Neuronal stem cell (in vitro differentiated cells): ENCODE measurements around the gene FAM219A.

Source experiments
- DNase-seq: peaks from one replicate; pipeline ENCODE4 v3.0.0-alpha.2; 2013; ENCODE audit warnings: low spot score
- H2AFZ ChIP-seq: one replicate; pipeline ENCODE4 v1.6.1; 2013; ENCODE audit warnings: mild to moderate bottlenecking, low read length, inconsistent platforms
- H2AK5ac ChIP-seq: 2 replicates; pipeline ENCODE4 v1.6.1; 2013; ENCODE audit warnings: low read depth, mild to moderate bottlenecking, inconsistent platforms, low read length, moderate library complexity, mixed read lengths
- H2BK120ac ChIP-seq: 2 replicates; pipeline ENCODE4 v1.6.1; 2013; ENCODE audit warnings: low read depth, mild to moderate bottlenecking, inconsistent platforms, low read length, moderate library complexity, mixed read lengths
- H2BK12ac ChIP-seq: one replicate; pipeline ENCODE4 v1.6.1; 2013; ENCODE audit warnings: low read length, inconsistent platforms
- H2BK15ac ChIP-seq: 2 replicates; pipeline ENCODE4 v1.6.1; 2013; ENCODE audit warnings: mild to moderate bottlenecking, low read length, inconsistent platforms, mixed read lengths
- H2BK5ac ChIP-seq: one replicate; pipeline ENCODE4 v1.6.1; 2013; ENCODE audit warnings: inconsistent platforms, mild to moderate bottlenecking, low read length, moderate library complexity
- H3K14ac ChIP-seq: one replicate; pipeline ENCODE4 v1.6.1; 2013; ENCODE audit warnings: low read length, inconsistent platforms
- H3K18ac ChIP-seq: 2 replicates; pipeline ENCODE4 v1.6.1; 2013; ENCODE audit warnings: low read length, inconsistent platforms
- H3K23ac ChIP-seq: 2 replicates; pipeline ENCODE4 v1.6.1; 2013; ENCODE audit warnings: low read depth, mild to moderate bottlenecking, mixed read lengths, low read length, inconsistent platforms; ENCODE audit not compliant: poor library complexity
- H3K27ac ChIP-seq: replicated peaks from 3 replicates; pipeline ENCODE4 v1.5.1; 2013; ENCODE audit warnings: low read length, inconsistent platforms
- H3K27me3 ChIP-seq, 3 experiments: 2 replicates each; pipeline ENCODE4 v1.6.1; 2013; ENCODE audit warnings: low read length in 3 of 3, mild to moderate bottlenecking in 2 of 3, inconsistent platforms in 1 of 3, low read depth in 1 of 3, mixed read lengths in 1 of 3, moderate library complexity in 1 of 3; ENCODE audit not compliant: control insufficient read depth in 3 of 3, insufficient read depth in 3 of 3
- H3K36me3 ChIP-seq, 2 donors: replicated peaks in 1 of 2; 2 replicates each; pipeline ENCODE4 v1.6.1; 2013; ENCODE audit warnings: low read length in 2 of 2; ENCODE audit not compliant: control insufficient read depth in 2 of 2, insufficient read depth in 2 of 2
- H3K4ac ChIP-seq: 2 replicates; pipeline ENCODE4 v1.6.1; 2013; ENCODE audit warnings: inconsistent platforms, mild to moderate bottlenecking, low read length, moderate library complexity
- H3K4me1 ChIP-seq, 2 donors: 1 replicate in 1 of 2; 2 replicates in 1 of 2; pipeline ENCODE4 v1.6.1; 2013; ENCODE audit warnings: low read length in 2 of 2, low read depth in 1 of 2; ENCODE audit not compliant: control insufficient read depth in 2 of 2, insufficient read depth in 1 of 2
- H3K4me2 ChIP-seq: one replicate; pipeline ENCODE4 v1.6.1; 2013; ENCODE audit warnings: mild to moderate bottlenecking, low read length, inconsistent platforms; ENCODE audit not compliant: insufficient read depth, poor library complexity, severe bottlenecking
- H3K4me3 ChIP-seq, 2 donors: 2 replicates each; pipeline ENCODE4 v1.5.1; 2013; ENCODE audit warnings: low read length in 2 of 2, mild to moderate bottlenecking in 2 of 2, inconsistent platforms in 1 of 2, moderate library complexity in 1 of 2
- H3K79me1 ChIP-seq: one replicate; pipeline ENCODE4 v1.6.1; 2013; ENCODE audit warnings: low read depth, mild to moderate bottlenecking, inconsistent platforms, low read length, moderate library complexity
- H3K9ac ChIP-seq: one replicate; pipeline ENCODE4 v1.6.1; 2013; ENCODE audit warnings: mild to moderate bottlenecking, low read depth, low read length, inconsistent platforms; ENCODE audit not compliant: poor library complexity
- H3K9me3 ChIP-seq, 2 donors: replicated peaks in 1 of 2; 2 replicates each; pipeline versions ENCODE3 to v1.6.1; 2013; ENCODE audit warnings: low read length in 2 of 2, mild to moderate bottlenecking in 2 of 2, inconsistent platforms in 1 of 2, low read depth in 1 of 2, mixed read lengths in 1 of 2, moderate library complexity in 1 of 2; ENCODE audit not compliant: control insufficient read depth in 2 of 2, insufficient read depth in 1 of 2
- H4K8ac ChIP-seq: one replicate; pipeline ENCODE4 v1.6.1; 2013; ENCODE audit warnings: low read depth, mild to moderate bottlenecking, inconsistent platforms, low read length, moderate library complexity
- H4K91ac ChIP-seq: one replicate; pipeline ENCODE4 v1.6.1; 2013; ENCODE audit warnings: low read length, low read depth, mild to moderate bottlenecking, inconsistent platforms; ENCODE audit not compliant: poor library complexity
- WGBS, 2 donors: extraction: QIAGEN DNeasy Blood & Tissue Kit; methylation state at CpG; one replicate each; pipeline ENCODE4 v1.1.7; 2013; ENCODE audit warnings: missing lambda C conversion rate in 2 of 2, mixed read lengths in 1 of 2; ENCODE audit not compliant: insufficient read length in 2 of 2, insufficient replicate concordance in 1 of 2; ENCODE audit errors: extremely low coverage in 2 of 2; 5-methylcytosine and 5-hydroxymethylcytosine counted together

FAM219A gene

GRCh38 chr9:34498553-34498952 is 40.2 kb upstream of the FAM219A start:
- Histone ChIP-seq H3K18ac (no peak overlapping the region), H3K79me1 (no peaks in the 10 kb centered on the region), H3K27me3 (no peaks in the 10 kb centered on the region), H4K8ac (no peak overlapping the region), H2BK15ac (no peak overlapping the region), H2AFZ (no peak overlapping the region), H3K36me3 (no peaks in the 10 kb centered on the region), H3K4ac (no peak overlapping the region), H3K4me2 (no peak overlapping the region), H2BK120ac (no peak overlapping the region), H2BK5ac (no peak overlapping the region), H3K9ac (no peak overlapping the region), H2BK12ac (no peak overlapping the region), H2AK5ac (no peak overlapping the region), H3K9me3 (no peaks in the 10 kb centered on the region), H3K4me3 (no peak overlapping the region), H3K4me1 (peaks cover 0 to 32% of the 10 kb centered on the region in 2 donors), H4K91ac (no peak overlapping the region), H3K27ac (no peak overlapping the region), H3K23ac (no peak overlapping the region), H3K14ac (no peak overlapping the region)
- no CpG with 5 or more reads among the region's 3 CpGs for WGBS, 2 donors
- DNase-seq, result no peak

- Histone ChIP-seq H2BK5ac (no peak overlapping the region), H3K23ac (no peak overlapping the region), H2BK15ac (no peak overlapping the region), H3K79me1 (no peaks in the 10 kb centered on the region), H2BK120ac (no peak overlapping the region), H3K18ac (no peak overlapping the region), H3K36me3 (no peaks in the 10 kb centered on the region), H4K8ac (no peak overlapping the region), H3K4me2 (no peak overlapping the region), H3K4me3 (no peak overlapping the region), H4K91ac (no peak overlapping the region), H3K27ac (no peak overlapping the region), H3K4ac (no peak overlapping the region), H2AK5ac (no peak overlapping the region), H3K9me3 (no peaks in the 10 kb centered on the region), H3K4me1 (peaks cover 0 to 23% of the 10 kb centered on the region in 2 donors), H2AFZ (no peak overlapping the region), H3K9ac (no peak overlapping the region), H2BK12ac (no peak overlapping the region), H3K27me3 (no peaks in the 10 kb centered on the region), H3K14ac (no peak overlapping the region)
- WGBS, 2 donors, result no CpG with 5 or more reads among the region's 6 CpGs
- DNase-seq, result no peak
These were observed 37.9 kb upstream of the FAM219A start for GRCh38 chr9:34496149-34496712.

GRCh38 chr9:34493972-34494535 is 35.7 kb upstream of the FAM219A start:
- H4K91ac ChIP-seq, result no peak overlapping the region
- H3K36me3 ChIP-seq, result no peaks in the 10 kb centered on the region
- no peak overlapping the region for H2BK5ac ChIP-seq
- H3K14ac ChIP-seq, result no peak overlapping the region
- no CpG with 5 or more reads among the region's 8 CpGs for WGBS, 2 donors
- H2AFZ ChIP-seq, result no peak overlapping the region
- no peak overlapping the region for H2BK120ac ChIP-seq
- no peak overlapping the region for H2BK12ac ChIP-seq
- H3K9me3 ChIP-seq, result no peaks in the 10 kb centered on the region
- H3K27ac ChIP-seq, result no peak overlapping the region
- H3K23ac ChIP-seq, result no peak overlapping the region
- no peak overlapping the region for H4K8ac ChIP-seq
- peak; percentile 70 for DNase-seq
- no peak overlapping the region for H3K4me3 ChIP-seq
- H3K4ac ChIP-seq, result no peak overlapping the region
- no peaks in the 10 kb centered on the region for H3K27me3 ChIP-seq
- no peak overlapping the region for H3K9ac ChIP-seq
- H2AK5ac ChIP-seq, result no peak overlapping the region
- no peak overlapping the region for H2BK15ac ChIP-seq
- no peak overlapping the region for H3K18ac ChIP-seq
- H3K4me2 ChIP-seq, result no peak overlapping the region
- no peaks in the 10 kb centered on the region for H3K79me1 ChIP-seq
- H3K4me1 ChIP-seq, result peaks cover 0 to 17% of the 10 kb centered on the region in 2 donors

GRCh38 chr9:34492051-34492450 is 33.7 kb upstream of the FAM219A start:
- H2BK15ac ChIP-seq, result no peak overlapping the region
- no peak overlapping the region for H4K8ac ChIP-seq
- peaks cover 0 to 2% of the 10 kb centered on the region in 2 donors for H3K4me1 ChIP-seq
- no peak overlapping the region for H2BK5ac ChIP-seq
- no peak overlapping the region for H4K91ac ChIP-seq
- H3K4ac ChIP-seq, result no peak overlapping the region
- H3K4me3 ChIP-seq, result no peak overlapping the region
- H3K9ac ChIP-seq, result no peak overlapping the region
- no peak overlapping the region for H2BK12ac ChIP-seq
- no peak for DNase-seq
- H2AFZ ChIP-seq, result no peak overlapping the region
- no peaks in the 10 kb centered on the region for H3K9me3 ChIP-seq
- no peaks in the 10 kb centered on the region for H3K27me3 ChIP-seq
- H3K79me1 ChIP-seq, result no peaks in the 10 kb centered on the region
- H2BK120ac ChIP-seq, result no peak overlapping the region
- no peak overlapping the region for H2AK5ac ChIP-seq
- WGBS, 2 donors, result no CpG with 5 or more reads among the region's 2 CpGs
- H3K27ac ChIP-seq, result no peak overlapping the region
- no peaks in the 10 kb centered on the region for H3K36me3 ChIP-seq
- H3K14ac ChIP-seq, result no peak overlapping the region
- no peak overlapping the region for H3K4me2 ChIP-seq
- no peak overlapping the region for H3K23ac ChIP-seq
- no peak overlapping the region for H3K18ac ChIP-seq
